ENCODE data around the gene ACTL6A.

The ACTL6A gene

DNA sequence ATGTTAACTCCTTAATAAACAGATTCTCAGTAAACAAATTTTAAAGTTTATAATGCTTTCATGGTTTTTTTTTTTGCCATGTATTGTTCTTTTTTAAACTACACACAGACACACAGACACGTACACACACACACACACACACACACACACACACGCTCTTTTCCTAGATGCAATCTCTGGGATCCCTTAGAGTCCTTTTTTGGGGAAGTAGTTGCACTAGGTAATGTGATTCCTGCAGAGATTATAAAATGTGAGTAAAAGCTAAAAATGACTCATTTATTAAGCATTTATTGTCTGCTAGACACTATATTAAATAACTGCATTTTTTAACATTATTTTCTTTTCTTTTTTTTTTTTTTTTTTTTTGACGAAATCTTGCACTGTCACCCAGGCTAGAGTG is 61.7 kb downstream of the ACTL6A start:
- Histone ChIP-seq H4K20me1 (0 out of 22 replicates have a peak, but pooled peaks cover 0 to 4% (median 0%) of the 10 kb centered on the region in 11 experiments), H3K4me1 (no peaks in the 10 kb centered on the region), H3K9me3 (replicated peaks in 1 of 11) (0 out of 22 replicates have a peak, but pooled peaks cover 0 to 3% (median 0%) of the 10 kb centered on the region in 11 experiments), H3K36me3 (peaks cover 53 to 67% (median 61%) of the 10 kb centered on the region in 11 experiments), H3K9ac (no peak overlapping the region), H3K4me3 (no peak overlapping the region), H3K27ac (no peak overlapping the region), H3K27me3 (no peaks in the 10 kb centered on the region), H3K4me2 (no peak overlapping the region)
- TF ChIP-seq Cebpa-rat (IDR thresholded peaks at IDR 0.05): no peak

DNA sequence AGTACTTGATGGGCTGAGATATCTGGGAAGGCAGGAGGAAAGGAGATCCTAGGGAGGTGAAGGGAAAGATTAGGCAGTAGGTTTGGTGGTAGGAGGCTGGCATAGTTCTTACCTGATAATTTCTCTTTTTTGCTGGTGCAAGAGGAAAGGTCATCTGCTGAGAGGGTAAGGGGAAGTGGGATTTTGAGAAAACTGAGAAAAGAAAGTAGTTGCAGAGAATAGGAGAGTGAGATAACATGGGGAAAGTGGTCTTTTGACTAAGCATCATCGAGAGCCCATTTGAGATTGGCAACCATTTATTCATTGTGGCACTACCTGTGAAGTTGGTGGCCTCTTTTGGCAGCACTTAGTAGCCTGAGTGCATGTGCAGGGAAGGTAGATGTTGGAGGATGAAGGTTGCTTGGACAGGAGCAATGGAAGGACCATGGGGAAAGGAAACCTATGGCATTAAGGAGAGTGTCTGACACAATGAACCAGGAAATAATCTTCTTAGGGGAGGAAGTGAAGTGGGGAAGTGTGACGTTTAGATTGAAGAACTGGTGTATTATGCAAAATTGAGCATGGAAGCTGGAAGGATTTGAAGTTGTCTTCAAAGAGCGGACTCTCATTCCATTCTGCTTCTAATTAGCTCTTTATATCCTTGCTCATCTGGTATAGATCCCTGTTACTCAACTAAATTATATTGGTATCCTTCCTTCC is 68.2 kb downstream of the ACTL6A start:
- no peaks in the 10 kb centered on the region for H3K9me3 ChIP-seq (replicated peaks in 1 of 11)
- no peaks in the 10 kb centered on the region for H3K4me1 ChIP-seq
- peaks cover 0 to 12% (median 7%) of the 10 kb centered on the region in 11 experiments; a peak in 12 of 22 replicates for H3K36me3 ChIP-seq
- no peaks in the 10 kb centered on the region for H4K20me1 ChIP-seq
- no peak for TF ChIP-seq Cebpa-rat (IDR thresholded peaks at IDR 0.05)
- no peaks in the 10 kb centered on the region for H3K27me3 ChIP-seq
- H3K4me2 ChIP-seq: peak overlapping the region in 1 of 11 experiments; percentile 3; a peak in 1 of 22 replicates
- H3K27ac ChIP-seq: no peak overlapping the region
- H3K4me3 ChIP-seq: no peak overlapping the region
- H3K9ac ChIP-seq: no peak overlapping the region

Measured in BLaER1 treated with 17β-estradiol and CSF1 and Interleukin-3, amounts not matched to agents 10 nM and 100 nM (cell line).